GM12874 (cell line): Measurements from ENCODE around the gene PLAAT3.

Source experiments
- CTCF ChIP-seq: IDR thresholded peaks from 2 replicates; pipeline ENCODE4 v1.5.1; 2011; ENCODE audit warnings: low read depth, mild to moderate bottlenecking, control low read depth, low read length, moderate library complexity; ENCODE audit not compliant: insufficient read depth

The PLAAT3 gene

DNA sequence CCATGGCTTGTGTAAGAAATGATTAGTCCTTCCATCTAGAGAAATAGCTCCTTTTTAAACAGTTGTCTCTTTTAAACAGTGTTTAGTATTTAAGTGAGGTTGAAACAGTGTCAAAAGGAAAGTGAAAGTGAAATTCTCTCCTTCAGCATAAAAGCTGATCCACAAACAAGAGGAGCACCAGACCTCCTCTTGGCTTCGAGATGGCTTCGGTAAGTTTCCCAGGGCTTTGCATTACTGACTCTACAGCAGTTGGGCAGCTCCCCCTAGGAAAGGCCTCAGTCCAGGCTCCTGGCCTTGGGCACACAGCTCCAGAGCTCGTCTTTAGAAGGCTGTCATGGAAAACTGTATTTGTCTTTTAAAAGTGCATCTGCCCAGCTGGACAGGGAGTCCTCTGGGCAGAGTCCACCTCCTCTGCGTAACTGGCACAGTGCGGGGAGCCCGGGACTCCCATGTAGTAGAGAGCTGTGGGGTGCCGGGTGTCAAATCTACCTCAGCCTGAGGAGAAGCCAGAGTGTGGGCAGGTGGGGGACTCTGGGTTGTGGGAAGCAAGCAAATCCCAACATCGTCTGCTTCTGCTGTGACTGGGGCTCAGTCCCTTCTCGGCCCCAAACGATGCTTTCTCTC is 77.5 kb downstream of the PLAAT3 start, which contains the start of gene PLAAT4:
Gene PLAAT4 (plus strand): TSS at position 140 of the 624 bp plus-strand sequence. CDS start 61 bp downstream, at position 201.
- TF ChIP-seq CTCF, result no peak

DNA sequence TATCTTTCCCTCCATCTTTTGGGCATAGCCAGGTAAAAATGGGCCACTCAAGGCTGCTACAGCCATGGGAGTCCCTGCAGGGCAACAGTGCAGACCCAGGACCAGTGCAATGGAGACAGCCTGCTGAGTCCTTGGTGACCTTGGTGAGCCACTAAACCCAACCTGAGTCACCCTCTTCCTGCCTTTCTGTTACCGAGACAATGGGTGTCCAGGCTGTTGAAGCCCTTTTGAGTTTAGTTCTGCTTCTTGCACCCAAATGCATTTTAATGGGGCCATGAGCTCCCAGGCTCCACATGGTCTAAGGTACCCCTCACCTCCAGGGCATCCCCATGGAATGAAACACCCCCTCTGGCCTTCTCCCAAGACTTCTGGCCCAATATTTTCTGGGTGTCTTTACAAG is 78.5 kb downstream of the PLAAT3 start:
- TF ChIP-seq CTCF, result no peak

- no peak for TF ChIP-seq CTCF
These were observed 79.3 kb downstream of the PLAAT3 start for GRCh38 chr11:63534895-63535461.

GRCh38 chr11:63534076-63534475 is 80.2 kb downstream of the PLAAT3 start:
- no peak for TF ChIP-seq CTCF

GRCh38 chr11:63532799-63533475 is 81.3 kb downstream of the PLAAT3 start:
- no peak for TF ChIP-seq CTCF

GRCh38 chr11:63532117-63532516 is 82.1 kb downstream of the PLAAT3 start:
- TF ChIP-seq CTCF, result no peak

DNA sequence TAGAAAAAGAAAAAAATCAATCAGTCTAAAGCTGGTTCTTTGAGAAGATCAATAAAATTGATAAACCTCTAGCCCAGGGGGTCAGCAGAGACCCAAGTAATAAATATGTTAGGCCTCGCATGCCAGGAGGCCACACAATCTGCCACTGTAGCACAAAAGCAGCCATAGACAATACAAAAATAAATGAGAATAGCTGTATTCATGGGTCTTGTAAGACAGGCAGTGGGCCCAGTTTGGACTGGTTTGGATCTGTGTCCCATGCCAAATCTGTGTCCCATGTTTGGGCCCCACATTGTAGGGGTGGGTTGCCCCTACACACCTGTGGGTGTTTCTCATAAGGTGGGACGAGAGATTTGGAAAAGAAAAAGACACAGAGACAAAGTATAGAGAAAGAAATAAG is 84.2 kb downstream of the PLAAT3 start:
- TF ChIP-seq CTCF, result no peak
